ENCODE data around the gene SMYD5.
"Not testable (repeated sequence)": the region's sequence is repeated elsewhere in the genome, so short reads cannot be mapped to it uniquely, and the experiment has no call there.

The SMYD5 gene
- total RNA-seq = 29.9 to 44.0 reads per million in 2 donors

DNA sequence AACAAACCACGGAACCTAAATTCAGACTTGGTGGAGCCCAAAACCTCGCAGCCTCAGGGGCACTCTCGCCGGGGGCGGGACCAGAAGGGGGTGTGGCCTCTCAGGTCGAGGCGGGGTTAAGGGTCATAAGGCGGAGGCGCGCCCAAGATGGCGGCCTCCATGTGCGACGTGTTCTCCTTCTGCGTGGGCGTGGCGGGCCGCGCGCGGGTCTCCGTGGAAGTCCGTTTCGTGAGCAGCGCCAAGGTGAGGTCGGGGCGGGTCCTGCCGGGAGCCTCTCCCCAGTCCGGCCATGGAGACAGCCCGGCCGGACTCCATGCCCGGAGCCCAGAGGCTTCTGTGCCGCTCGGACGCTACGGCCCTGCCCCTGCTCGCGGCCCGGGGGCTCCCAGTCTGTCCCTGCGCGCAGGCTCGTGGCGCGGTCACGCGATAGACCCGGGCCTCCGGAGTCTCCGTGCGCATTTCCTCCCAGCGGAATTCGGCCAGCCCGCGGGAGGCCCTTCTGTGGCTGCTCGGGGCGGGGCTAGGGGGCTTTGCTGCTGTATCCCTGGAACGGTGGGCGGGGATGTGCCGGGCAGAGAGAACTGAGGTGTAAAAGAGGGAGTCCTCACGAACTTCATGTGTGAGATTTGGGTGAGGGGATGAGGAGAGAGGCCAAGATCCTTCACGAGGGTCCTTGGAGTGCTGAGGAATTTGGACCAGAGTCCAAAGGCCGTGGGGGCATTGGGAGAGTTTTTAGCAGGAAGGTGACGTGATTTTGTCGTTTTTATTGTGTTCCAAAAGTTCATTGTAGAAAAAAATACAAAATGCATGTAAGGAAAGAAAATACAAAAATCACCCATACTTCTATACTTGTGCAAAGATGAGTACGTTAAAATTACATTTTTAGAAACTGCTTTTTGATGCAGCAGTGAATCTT lies at the start of gene SMYD5:
Gene SMYD5 (plus strand): TSS at position 126 of the 916 bp plus-strand sequence. CDS start 22 bp downstream, at position 148.
- DNase-seq = peak; percentile 88

DNA sequence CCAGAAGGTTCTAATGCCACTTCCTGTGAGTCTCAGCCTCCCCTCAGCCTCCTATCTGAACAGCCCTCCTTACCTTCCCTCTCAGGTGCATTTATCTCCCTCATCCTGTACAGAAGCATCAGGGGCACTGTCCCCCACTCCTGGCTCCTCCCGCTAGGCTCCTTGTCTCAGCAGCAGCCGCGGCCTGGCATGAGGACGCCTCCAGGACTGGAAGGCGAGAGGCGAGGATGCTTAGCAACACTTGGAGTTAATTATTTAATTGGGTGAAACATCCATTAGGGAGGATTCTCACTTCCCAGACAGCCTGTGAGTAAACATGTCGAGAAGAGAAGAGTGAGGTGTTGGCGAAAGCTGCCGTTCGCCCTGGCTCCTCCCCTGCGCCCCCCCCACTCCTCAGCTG lies 48.1 kb upstream of the SMYD5 start:
- not testable (repeated sequence) for DNase-seq

DNA sequence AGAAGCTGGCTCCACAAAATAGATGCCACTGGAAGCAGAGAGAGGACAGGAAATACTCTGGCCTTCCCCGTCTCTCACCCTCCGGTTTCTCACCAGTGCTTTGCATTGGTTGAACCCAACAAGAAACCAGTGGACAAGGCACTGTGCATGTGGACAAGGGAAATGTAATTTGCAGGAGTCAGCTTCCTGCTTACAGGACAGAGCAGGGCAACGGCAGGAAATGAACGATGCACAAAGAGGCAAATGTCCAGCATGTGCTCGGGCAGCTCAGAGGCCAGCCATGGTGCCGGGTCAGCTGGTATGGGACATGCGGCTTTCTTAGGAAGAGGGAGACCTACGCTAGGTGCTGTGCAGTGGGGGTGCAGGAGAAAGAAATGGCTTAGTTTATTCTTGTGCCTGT lies 47.2 kb upstream of the SMYD5 start:
- DNase-seq = not testable (repeated sequence)

DNA sequence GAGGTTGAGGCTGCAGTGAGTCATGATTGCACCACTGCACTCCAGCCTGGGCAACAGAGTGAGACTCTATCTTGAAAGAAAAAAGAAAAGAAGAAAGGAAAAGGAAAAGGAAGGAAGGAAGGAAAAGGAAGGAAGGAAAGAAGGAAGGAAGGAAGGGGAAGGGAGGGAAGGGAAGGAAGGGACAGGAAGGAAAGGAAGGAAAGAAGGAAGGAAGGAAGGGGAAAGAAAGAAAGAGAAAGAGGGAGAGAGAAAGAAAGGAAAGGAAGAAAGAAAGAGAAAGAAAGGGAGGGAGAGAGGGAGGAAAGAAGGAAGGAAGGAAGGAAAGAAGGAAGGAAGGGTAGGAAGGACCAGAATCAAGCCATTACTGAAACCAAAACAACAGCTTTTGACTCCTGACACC lies 45.7 kb upstream of the SMYD5 start:
- DNase-seq = not testable (repeated sequence)

DNA sequence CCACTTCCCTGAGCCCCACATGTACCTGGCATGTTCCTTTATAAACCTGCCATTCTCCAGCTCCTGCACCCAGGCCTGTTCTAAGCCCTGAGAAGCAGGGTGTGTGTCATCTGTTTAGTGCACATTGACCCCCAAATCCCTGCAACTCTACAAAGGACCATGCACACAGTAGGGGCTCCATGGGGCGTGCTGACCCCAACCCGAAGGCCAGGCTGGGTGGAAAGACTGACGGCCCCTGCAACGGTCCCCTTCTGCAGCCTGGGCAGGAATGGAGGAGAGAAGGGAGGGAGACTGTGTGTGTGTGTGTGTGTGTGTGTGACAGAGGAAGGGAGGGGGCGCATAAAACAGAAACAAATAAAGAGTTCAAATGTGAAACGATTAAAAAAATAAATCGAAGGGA lies 43.7 kb upstream of the SMYD5 start:
- DNase-seq = not testable (repeated sequence)

DNA sequence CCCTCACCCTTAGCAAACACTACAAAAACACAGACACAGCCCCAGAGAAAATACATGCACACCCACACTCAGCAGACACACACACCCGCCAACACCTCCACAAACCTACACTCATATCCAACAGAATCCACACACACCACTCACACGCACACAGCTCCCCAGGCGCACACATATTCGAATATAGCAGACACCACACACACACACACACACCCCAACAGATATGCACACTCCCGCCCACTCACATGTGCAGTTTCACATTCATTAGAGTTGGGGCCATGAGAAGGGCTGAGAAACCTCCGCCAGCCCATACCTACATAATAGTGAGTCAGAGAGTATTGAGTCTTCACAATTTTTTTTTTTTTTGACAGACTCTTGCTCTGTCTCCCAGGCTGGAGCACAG lies 41.1 kb upstream of the SMYD5 start:
- DNase-seq = no peak

DNA sequence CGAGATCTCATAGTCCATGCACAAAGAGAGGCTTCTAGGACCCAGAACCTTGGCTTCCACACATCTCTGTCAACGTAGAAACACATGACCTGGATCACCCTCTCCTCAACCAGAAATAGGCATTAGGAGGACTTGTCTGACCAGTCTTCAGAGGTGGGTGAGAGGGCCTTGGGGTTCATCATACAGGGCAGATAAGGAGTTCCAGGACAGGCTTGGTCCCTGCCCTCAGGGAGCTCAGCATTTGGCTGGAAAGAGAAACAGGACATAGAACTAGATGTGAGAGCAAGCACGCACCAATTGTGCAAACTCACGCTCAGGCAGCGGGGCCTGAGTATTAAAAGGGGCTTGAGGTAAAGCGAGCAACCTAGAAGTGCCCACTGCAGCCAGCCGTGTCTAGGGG lies 40.3 kb upstream of the SMYD5 start:
- DNase-seq = no peak

DNA sequence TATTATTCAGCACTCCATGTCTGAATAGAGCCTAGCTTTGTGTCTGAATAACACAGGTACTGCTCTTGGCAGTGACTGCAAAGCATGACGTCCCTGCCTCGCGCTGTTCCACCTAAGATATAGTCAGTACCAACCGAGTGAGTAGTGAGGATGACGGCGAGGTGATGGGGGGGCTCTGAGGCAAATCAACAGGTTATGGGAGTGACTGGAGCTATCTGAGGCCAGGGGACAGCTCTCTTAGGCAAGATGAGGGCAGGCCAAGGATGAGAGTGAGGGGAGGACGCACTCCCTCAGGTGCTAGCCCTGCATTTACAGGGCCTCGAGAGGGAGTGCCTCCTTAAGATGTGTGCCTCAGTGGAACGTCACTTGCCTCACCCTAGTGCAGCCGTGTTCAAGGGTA lies 39.8 kb upstream of the SMYD5 start:
- no peak for DNase-seq

DNA sequence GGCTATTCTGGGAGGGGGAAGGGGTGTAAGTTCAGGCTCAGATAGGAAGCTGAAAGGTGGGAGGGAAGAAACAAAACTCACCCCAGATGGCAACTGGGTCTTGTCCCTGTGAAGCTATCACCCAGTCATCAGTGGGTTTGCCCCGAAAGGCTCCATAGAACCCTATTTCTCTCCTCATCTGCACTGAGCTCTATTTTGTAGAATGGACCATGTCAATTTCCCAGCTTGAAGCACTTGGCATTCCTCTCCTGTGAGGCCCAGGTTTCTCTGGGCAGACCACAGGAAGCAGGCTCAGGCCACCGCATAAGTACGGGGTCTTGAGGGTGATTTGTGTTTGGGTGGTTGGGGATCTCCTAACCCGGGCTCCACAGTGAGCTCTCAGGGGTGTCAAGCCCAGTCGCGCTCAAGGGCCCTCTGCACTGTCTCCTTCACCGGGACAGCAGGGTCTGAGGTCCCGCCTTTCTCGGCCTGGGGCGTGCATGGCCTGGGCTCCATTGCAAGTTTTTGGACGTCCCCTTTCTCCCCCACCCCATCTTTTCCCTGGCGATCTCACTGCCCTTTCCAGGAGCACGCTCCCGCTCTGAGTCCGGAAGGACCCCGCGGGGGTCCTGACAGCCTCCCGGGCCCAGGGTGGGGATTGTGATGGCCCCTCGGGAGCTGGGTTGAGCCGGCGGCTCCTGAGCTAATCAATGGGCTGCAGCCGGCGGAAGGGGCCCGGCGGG lies 38.9 kb upstream of the SMYD5 start:
- no peak for DNase-seq

DNA sequence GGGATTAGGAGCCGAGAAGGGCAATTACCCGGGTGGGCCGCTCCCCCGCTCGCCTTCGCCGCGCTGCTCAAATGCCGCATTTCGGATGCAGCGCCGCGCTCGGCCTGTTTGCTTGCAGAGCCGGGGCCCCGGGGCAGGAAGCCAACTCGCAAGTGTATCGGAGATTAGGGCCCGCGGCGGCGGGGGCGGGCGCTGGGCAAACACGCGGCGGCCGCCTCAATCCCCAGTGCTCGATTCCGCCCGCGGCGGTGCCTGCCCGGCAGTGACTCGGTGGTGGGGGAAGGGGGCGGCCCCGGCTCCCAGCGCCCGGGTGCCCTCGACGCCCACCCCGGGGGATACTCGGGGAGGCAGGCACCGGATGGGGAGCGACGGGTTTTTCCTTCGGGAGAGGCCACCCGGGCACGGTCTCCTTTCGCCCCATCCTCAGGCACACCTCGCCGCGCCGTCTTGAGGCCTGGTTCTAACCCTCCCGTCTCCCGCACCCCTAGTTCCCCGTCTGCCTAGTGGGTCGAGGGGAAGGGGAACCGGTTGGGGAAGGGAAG lies 38.3 kb upstream of the SMYD5 start:
- peak; percentile 58 for DNase-seq

DNA sequence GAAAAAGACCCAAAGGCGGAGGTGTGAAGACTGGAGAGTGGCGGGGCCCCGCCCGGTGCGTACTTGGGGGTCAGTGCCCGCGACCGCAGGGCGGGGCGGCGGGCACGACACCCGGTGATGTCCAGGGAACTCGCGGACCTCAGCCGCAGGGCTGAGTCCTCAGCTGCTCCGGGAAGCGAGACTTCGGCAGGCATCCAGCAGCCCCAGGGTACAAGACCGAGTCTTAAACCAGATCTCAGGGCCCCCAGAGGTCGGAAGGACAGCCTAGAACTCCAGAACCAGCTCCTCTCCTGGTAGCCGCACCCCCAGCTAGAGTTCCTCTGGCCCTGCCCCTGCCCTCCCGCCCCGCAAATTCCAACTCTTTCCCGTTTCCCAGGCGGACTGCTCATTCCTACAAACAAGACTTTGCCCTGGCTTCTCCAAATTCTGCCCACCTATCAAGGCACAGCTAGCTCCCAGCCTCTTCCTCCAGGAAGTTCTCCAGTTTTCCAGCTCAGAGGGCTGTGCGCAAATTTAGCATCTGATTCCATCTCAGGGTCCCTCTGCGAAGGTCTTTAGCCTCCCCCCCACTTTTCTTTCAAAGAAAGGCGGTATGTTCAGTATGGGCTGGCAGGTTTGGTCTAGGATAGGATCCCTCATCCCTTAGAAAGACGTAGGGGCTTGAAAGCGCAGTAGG lies 37.7 kb upstream of the SMYD5 start:
- no peak for DNase-seq

DNA sequence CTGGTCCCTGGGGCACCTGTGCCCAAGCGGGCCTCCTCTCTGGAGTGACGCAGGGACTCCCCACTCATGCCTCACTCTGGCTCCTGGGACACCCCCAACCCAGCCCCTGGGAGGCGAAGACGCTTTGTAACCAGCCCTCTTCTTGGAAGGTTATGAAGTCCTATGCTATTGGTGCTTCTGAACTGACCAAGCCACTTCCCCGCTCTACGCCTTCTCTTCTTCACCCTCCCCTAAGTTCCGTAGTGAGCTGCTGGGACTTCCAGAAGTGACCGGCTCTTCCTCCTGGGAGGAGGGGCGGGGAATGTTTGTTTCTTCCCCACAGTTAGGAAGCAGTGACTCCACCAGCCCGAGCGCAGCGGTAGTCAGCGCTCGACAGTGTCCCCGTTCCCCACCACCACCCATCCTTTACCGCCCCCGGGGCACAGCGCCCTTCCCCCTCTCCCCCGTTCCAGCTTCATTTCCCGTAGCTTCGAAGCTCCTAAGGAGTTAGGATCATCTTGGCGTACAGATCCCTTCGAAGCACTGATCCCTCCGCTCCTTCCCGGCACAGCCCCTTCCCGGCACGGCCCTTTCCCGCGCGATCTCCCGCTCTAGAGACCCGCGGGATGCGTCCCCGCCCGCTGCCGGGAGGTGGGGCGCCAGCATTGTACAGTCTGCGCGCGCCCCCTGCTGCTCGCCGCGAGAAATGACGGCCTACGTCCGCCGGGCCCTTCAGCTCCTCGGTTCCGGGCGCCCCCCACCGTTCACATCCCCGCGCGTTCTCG lies 37.0 kb upstream of the SMYD5 start:
- DNase-seq = peak; percentile 90

DNA sequence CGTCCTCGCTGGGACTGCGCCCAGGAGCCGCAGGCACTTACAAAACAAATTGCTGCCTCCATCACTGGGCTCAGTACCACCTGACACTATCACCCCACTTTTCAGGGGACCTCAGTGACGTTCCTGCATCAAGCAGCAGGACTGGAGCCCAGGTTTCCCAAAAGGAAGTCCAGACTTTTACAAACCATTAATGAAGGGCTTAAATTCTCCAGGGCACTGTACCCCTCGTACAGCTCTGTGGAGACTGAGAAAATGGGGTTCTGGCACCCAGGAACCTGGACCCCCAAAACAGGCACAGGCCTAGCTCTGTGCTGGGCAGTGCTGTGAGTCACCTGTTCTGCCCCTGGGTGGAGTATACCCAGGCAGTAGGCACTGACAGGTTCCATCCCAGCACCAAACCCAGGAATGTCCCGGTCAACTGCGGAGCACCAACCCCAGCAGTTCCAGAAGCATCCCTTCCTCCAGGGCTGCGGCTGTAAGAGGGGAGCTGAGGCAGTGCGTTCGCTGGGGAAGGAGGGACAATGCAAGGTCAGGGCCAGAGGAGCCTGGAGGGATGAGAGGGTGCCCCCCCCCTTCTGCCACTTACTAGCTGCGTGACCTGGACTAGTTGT lies 36.3 kb upstream of the SMYD5 start:
- DNase-seq = no peak

DNA sequence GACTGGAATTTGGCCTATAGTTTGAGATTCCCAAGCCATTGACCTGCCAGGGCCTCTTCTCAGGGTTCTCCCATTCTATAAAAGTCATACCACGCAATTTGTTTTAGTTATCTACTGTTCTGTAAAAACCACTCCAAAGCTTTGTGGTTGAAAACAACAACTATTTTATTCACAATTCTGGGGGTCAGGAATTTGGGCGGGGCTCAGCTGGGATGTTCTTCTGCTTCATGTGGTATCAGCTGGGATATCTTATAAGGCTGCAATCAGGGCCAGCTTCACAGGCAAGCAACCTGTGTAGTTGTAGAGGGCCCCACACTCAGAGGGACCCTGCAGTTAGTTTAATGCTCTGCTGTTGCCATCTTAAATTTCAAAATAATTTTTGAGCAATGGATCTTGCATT lies 28.1 kb upstream of the SMYD5 start:
- DNase-seq = no peak

DNA sequence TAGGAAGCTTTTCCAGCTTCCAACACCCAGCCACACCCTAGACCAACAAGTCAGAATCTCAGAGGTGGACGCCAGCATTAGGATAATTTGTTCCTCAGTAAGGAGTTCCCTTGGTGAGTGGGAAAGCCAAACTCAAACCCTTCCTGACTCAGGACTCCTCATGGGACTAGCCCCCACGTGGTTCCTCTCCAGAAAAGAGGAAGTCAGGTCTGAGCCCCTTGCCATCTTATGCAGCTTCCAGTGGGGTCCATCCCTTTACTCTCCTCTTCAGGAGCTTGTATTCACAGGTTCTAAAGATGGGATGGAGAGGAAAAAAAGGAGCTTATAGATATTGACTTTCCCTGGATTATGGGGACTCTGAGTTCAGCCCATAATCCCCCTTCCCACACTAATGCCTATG lies 26.5 kb upstream of the SMYD5 start:
- no peak for DNase-seq

DNA sequence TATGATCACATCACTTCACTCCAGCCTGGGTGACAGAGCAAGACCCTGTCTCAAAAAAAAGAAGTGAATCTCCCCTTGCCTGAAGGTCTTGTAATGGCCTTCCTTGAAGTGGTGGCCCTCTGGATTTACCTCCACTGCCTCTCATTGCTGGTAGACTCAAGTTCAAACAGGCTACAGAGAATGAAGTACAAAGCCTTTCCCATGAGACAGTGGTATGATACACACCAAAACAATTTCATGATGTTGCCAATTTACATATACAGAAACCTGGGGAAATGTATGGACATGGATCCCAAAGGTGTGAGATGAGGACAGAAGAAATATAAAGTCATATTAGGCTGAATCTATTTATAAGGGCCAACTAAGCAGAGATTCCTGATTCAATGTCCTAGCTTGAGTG lies 16.5 kb upstream of the SMYD5 start:
- no peak for DNase-seq

DNA sequence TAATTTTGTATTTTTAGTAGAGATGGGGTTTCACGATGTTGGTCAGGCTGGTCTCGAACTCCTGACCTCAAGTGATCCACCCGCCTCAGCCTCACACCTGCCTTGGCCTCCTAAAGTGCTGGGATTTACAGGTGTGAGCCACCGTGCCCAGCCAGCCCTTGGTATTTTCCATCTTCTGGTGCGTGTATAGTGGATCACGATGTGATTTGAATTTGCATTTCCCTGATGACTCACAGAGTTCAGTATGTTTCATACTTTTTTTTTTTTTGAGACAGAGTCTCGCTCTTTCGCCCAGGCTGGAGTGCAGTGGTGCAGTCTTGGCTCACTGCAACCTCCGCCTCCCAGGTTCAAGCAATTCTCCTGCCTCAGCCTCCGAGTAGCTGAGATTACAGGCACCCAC lies 13.8 kb upstream of the SMYD5 start:
- DNase-seq = not testable (repeated sequence)

DNA sequence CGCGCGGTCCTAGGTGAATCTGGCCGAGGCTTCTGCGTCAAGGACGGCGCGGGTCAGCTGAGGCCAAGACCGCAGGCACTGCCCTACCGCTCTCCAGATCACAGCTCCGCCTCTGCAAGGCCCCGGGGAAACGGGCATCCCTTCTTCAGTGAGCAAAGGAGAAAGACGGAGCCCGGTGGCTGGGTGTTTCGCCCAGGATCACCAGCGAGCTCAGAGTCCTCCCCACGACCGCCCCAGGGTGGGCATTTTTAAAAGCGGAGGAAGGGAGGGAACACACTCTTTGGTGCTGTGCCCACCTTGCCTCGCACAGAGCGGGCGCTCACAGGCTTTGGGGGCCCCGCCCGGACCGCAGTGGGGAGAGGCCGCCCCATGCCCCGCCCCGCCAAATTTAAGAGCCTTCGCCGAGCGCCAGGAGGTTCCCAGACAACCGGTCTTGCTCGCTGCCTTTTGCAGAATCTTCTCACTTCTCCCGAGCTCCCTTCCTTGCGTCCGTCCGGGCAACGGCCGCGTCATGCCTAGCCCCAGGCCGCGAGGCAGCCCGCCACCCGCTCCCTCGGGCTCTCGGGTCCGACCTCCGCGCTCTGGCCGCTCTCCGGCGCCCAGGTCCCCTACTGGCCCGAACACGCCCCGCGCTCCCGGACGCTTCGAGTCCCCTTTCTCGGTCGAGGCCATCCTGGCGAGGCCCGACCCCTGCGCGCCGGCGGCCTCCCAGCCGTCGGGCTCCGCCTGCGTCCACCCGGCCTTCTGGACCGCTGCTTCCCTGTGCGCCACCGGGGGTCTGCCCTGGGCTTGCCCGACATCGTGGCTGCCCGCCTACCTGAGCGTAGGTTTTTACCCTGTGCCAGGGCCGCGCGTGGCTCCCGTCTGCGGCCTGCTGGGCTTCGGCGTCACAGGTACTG lies 11.6 kb upstream of the SMYD5 start, which contains the start of gene NOTO:
Gene NOTO (plus strand): TSS at position 419 of the 899 bp plus-strand sequence. CDS start 93 bp downstream, at position 512.
- DNase-seq = no peak

DNA sequence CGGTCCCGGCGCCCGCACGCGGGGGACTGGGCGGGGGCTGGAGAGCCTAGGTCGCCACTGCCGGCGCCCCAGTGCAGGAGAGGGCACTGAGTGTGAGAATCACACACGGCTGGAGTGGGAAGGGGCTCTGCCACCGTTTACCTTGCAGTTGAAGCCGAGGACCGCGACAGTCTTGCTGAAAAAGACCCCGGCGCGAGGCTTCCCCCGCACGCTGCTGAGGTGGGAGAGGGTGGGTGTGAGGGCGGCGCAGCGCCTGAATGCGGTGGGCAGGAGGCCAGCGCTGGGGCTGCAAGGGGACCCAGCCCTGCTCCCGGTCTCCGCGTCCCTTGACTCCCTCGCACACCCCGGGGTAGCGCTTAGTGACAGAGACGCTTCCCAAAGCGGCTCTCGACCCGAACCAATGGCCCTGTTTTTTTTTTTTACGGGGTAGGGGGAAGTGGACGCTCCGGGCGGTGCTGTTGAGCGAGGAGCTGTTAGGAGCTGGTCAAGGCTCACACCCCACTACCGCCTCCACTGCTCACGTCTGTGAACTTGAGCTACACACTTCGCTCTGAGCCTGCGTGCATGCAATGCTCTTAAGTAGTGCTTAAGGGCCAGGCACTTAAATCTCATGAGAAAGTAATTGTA lies 10.9 kb upstream of the SMYD5 start:
- DNase-seq = no peak

DNA sequence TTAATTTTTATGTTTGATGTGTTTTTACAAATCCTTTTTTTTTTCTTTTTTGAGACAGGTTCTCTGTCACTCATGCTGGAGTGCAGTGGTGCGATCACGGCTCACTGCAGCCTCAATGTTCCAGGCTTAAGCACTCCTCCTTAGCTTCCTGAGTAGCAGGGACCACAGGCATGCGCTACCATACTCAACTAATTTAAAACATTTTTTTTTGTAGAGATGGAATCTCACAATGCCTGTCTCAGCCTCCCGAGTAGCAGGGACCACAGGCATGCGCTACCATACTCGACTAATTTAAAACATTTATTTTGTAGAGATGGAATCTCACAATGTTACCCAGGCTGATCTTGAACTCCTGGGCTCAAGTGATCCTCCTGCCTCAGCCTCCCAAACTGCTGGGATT lies 8.4 kb upstream of the SMYD5 start:
- no peak for DNase-seq
